Immature natural killer cell (primary cell): ENCODE results near the gene HMG20B. TPM values are rescaled to one million over a fixed set of nuclear protein-coding genes. Genes with fewer than 3 reads are reported as not detected.
"Not testable (repeated sequence)": the region's sequence is repeated elsewhere in the genome, so short reads cannot be mapped to it uniquely, and the experiment has no call there.

ENCODE experiments used
- DNase-seq, 3 donors: peaks; one replicate each; pipeline ENCODE4 v3.0.0; 2022; ENCODE audit warnings: mixed read lengths in 1 of 3
- H3K27ac Mint-ChIP-seq, 6 donors: one replicate each; pipeline ENCODE4 v1.8.0; 2020; ENCODE audit warnings: mixed read lengths in 6 of 6, mild to moderate bottlenecking in 5 of 6, inconsistent platforms in 4 of 6, moderate library complexity in 3 of 6
- H3K27me3 Mint-ChIP-seq, 3 donors: one replicate each; pipeline ENCODE4 v1.8.0; 2020 to 2021; ENCODE audit warnings: low read depth in 3 of 3, mild to moderate bottlenecking in 3 of 3, mixed read lengths in 3 of 3, moderate library complexity in 3 of 3, inconsistent platforms in 1 of 3
- H3K36me3 Mint-ChIP-seq, 3 donors: one replicate each; pipeline ENCODE4 v1.8.0; 2020; ENCODE audit warnings: mixed read lengths in 3 of 3, inconsistent platforms in 2 of 3, mild to moderate bottlenecking in 2 of 3
- H3K4me1 Mint-ChIP-seq, 2 donors: one replicate each; pipeline ENCODE4 v1.8.0; 2020; ENCODE audit warnings: inconsistent platforms in 2 of 2, mild to moderate bottlenecking in 2 of 2, mixed read lengths in 2 of 2, moderate library complexity in 1 of 2
- H3K4me3 Mint-ChIP-seq, 5 donors: one replicate each; pipeline ENCODE4 v1.8.0; 2020; ENCODE audit warnings: mild to moderate bottlenecking in 5 of 5, mixed read lengths in 5 of 5, inconsistent platforms in 3 of 5, moderate library complexity in 3 of 5
- H3K9me3 Mint-ChIP-seq, 6 donors: one replicate each; pipeline ENCODE4 v1.8.0; 2020; ENCODE audit warnings: mild to moderate bottlenecking in 6 of 6, mixed read lengths in 6 of 6, inconsistent platforms in 4 of 6, moderate library complexity in 3 of 6
- polyA plus RNA-seq, 3 donors: library from polyadenylated mRNA; unstranded; fragments of 300-500 nt; fragmentation: Illumina TruSeq; gene quantifications; one replicate each; pipeline ENCODE4 v1.2.3, GENCODE V29; 2021

Gene HMG20B
- 10 to 100 TPM; 42.9 to 74.8 (median 60.1) TPM for polyA plus RNA-seq

- Mint-ChIP-seq H3K27me3 (peaks cover 0 to 8% (median 4%) of the 10 kb centered on the region in 3 donors), H3K9me3 (no peaks in the 10 kb centered on the region), H3K4me3 (peak within 1 kb of the TSS; percentile 76 to 85 (median 81)), H3K27ac (peak within 1 kb of the TSS in 4 of 6 donors; percentile 36 to 84 (median 64)), H3K4me1 (peaks cover 11 to 13% of the 10 kb centered on the region in 2 donors), H3K36me3 (peaks cover 0 to 6% (median 0%) of the 10 kb centered on the region in 3 donors)
- DNase-seq = no peak
These were observed at the start of gene HMG20B for GRCh38 chr19:3572855-3573161. Gene HMG20B, plus strand, starts transcription at chr19:3572944. Its CDS starts 366 bp downstream, at chr19:3573310.

GRCh38 chr19:3523361-3524077 lies 49.2 kb upstream of the HMG20B start:
- Mint-ChIP-seq H3K27me3 (peaks cover 0 to 4% (median 4%) of the 10 kb centered on the region in 3 donors), H3K9me3 (no peaks in the 10 kb centered on the region), H3K4me3 (no peak overlapping the region), H3K36me3 (peaks cover 0 to 13% (median 4%) of the 10 kb centered on the region in 3 donors), H3K4me1 (peaks cover 7 to 9% of the 10 kb centered on the region in 2 donors), H3K27ac (no peak overlapping the region)
- DNase-seq = no peak

- DNase-seq = no peak
- Mint-ChIP-seq H3K4me1 (peaks cover 7 to 9% of the 10 kb centered on the region in 2 donors), H3K27me3 (peaks cover 0 to 4% (median 2%) of the 10 kb centered on the region in 3 donors), H3K27ac (no peak overlapping the region), H3K36me3 (peaks cover 0 to 13% (median 4%) of the 10 kb centered on the region in 3 donors), H3K4me3 (no peak overlapping the region), H3K9me3 (no peaks in the 10 kb centered on the region)
These were observed 48.5 kb upstream of the HMG20B start for GRCh38 chr19:3524078-3524842.

DNA sequence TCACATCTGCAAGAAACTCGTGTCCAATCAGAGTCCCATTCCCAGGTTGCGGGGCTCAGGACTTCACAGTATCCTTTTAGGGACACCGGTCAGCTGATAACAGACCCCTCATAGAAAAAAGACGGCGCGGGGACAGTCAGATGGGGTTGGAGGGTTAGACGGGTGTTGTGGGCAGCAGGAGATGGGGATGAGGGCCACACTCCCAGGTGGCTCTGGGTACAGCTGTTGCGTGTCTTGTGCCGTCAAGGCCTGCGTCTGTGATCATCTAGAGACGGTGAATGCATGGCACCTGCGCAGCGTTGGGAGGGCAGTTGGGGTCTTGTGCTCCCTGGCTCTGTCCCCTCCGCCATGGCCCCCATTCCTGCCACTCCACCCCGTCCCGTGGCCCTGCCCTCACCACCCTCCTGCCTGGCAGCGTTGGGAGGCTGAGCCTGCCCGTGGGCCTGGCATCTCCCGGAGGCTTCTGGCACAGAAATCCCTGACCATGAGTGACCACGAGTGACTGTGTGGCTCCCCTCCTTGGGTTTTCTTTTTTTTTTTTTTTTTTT lies 47.8 kb upstream of the HMG20B start:
- H3K4me3 Mint-ChIP-seq = no peak overlapping the region
- H3K27me3 Mint-ChIP-seq = peaks cover 0 to 4% (median 2%) of the 10 kb centered on the region in 3 donors
- peaks cover 7 to 9% of the 10 kb centered on the region in 2 donors for H3K4me1 Mint-ChIP-seq
- H3K27ac Mint-ChIP-seq = no peak overlapping the region
- no peaks in the 10 kb centered on the region for H3K9me3 Mint-ChIP-seq
- peaks cover 0 to 13% (median 4%) of the 10 kb centered on the region in 3 donors for H3K36me3 Mint-ChIP-seq
- DNase-seq = no peak

DNA sequence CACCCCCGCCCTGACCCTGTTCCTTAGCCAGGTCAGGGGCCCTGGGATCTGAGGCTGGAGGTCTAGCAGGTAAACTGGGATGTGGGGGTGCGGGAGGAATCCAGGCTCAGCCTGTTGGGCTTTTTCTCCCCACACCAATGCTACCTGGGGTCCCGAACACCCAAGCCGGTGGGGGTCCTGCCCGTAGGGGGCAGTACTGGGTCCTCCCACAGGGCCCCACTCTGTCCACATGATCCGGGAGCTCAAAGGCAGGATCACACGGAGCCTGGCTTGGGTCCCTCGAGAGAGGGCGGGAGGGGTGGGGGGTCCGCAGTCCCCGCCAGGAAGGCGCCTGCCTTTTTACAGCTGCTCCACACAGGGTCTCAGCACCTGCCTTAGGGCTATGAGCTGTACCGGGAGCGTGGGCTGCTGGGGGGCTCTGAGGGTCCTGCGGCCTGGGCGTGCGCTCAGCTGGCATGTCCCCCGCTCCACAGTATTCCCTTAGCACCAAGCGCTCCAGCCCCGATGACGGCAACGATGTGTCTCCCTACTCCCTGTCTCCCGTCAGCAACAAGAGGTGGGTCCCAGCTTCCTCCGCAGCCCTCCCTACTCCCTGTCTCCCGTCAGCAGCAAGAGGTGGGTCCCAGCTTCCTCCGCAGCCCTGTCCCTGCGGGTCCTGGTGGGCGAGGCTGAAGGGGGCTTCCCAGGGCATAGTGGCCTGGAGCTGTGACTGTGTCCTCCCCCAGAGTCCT lies 46.1 kb upstream of the HMG20B start:
- peaks cover 0 to 4% of the 10 kb centered on the region in 2 donors for H3K4me1 Mint-ChIP-seq
- peaks cover 0 to 4% (median 3%) of the 10 kb centered on the region in 3 donors for H3K27me3 Mint-ChIP-seq
- H3K9me3 Mint-ChIP-seq = no peaks in the 10 kb centered on the region
- H3K27ac Mint-ChIP-seq = no peak overlapping the region
- no peak for DNase-seq
- H3K36me3 Mint-ChIP-seq = peaks cover 4 to 14% (median 4%) of the 10 kb centered on the region in 3 donors
- H3K4me3 Mint-ChIP-seq = no peak overlapping the region

DNA sequence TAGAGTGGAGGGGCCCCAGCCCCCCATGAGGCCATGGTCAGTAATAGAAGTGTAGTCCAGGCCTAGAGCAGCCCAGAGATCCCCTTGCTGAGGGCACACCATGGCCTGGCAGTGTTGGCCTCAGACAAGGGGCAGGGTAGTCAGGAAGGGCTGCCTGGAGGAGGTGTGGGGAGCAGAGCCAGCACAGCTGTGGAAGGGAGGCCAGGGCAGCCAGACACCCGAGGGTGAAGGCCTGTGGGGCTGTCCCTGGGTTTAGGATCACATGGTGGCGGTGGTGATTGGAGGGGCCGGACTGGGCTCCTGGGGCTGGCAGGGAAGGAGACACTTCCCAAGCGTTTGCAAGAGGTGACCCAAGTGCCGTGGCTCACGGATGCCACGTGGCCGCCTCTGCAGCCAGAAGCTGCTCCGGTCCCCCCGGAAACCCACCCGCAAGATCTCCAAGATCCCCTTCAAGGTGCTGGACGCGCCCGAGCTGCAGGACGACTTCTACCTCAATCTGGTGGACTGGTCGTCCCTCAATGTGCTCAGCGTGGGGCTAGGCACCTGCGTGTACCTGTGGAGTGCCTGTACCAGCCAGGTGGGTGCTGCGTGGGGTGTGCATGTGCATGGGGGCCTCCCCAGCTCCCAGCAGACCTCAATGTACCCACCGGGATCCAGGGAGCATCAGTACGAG lies 45.4 kb upstream of the HMG20B start:
- H3K27me3 Mint-ChIP-seq = peaks cover 0 to 4% (median 3%) of the 10 kb centered on the region in 3 donors
- H3K27ac Mint-ChIP-seq = no peak overlapping the region
- H3K9me3 Mint-ChIP-seq = no peaks in the 10 kb centered on the region

DNA sequence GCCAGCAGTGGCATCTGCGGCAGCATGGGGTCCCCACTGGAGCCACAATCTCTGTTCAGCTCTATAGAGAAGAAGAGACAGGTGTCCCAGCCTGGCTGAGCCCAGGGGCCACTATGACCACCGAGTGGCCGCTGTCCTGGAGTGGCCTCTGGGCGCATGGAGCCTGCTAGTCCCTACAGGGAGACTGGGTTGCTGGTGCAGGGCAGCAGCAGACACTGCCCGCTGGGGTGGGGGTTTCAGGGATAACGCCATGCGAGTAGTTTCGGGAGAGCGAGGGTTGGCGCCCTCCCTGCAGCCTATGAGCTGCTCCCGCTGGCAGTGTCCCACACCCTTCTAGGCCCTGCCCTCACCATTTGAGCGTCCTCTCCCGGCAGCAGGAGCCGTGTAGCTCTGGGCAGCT lies 44.7 kb upstream of the HMG20B start:
- H3K27me3 Mint-ChIP-seq = peaks cover 0 to 4% (median 3%) of the 10 kb centered on the region in 3 donors
- no peaks in the 10 kb centered on the region for H3K9me3 Mint-ChIP-seq
- no peaks in the 10 kb centered on the region for H3K4me1 Mint-ChIP-seq
- H3K4me3 Mint-ChIP-seq = no peak overlapping the region
- peaks cover 4 to 14% (median 4%) of the 10 kb centered on the region in 3 donors for H3K36me3 Mint-ChIP-seq
- DNase-seq = no peak
- H3K27ac Mint-ChIP-seq = no peak overlapping the region

More for the DNA sequence above, 45.4 kb upstream of the HMG20B start:
- DNase-seq = no peak
- peaks cover 4 to 14% (median 4%) of the 10 kb centered on the region in 3 donors for H3K36me3 Mint-ChIP-seq
- H3K4me3 Mint-ChIP-seq = no peak overlapping the region
- no peaks in the 10 kb centered on the region for H3K4me1 Mint-ChIP-seq

- Mint-ChIP-seq H3K27me3 (peaks cover 0 to 4% (median 3%) of the 10 kb centered on the region in 3 donors), H3K36me3 (peaks cover 4 to 14% (median 4%) of the 10 kb centered on the region in 3 donors), H3K4me3 (no peak overlapping the region), H3K4me1 (no peaks in the 10 kb centered on the region), H3K9me3 (no peaks in the 10 kb centered on the region), H3K27ac (no peak overlapping the region)
- DNase-seq = no peak
These were observed 44.1 kb upstream of the HMG20B start for GRCh38 chr19:3528539-3529211.

GRCh38 chr19:3529299-3529698 lies 43.4 kb upstream of the HMG20B start:
- H3K36me3 Mint-ChIP-seq = peaks cover 4 to 12% (median 4%) of the 10 kb centered on the region in 3 donors
- H3K27ac Mint-ChIP-seq, H3K4me3 Mint-ChIP-seq, H3K4me1 Mint-ChIP-seq, H3K27me3 Mint-ChIP-seq, H3K9me3 Mint-ChIP-seq, DNase-seq: not testable (repeated sequence)

DNA sequence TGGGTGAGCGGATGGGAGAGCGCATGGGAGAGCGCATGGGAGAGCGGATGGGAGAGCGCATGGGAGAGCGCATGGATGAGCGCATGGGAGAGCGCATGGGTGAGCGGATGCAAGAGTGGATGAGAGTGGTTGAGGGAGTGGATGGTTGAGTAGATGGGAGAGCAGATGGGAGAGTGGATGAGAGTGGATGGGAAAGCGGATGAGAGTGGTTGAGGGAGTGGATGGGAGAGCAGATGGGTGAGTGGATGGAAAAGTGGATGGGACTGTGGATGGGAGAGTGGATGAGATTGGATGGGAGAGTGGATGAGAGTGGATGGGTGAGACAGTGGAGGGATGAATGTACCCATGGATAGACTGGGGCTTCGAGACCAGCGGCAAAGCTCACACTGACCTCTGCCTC lies 42.4 kb upstream of the HMG20B start:
- H3K27ac Mint-ChIP-seq = no peak overlapping the region
- peaks cover 0 to 8% (median 4%) of the 10 kb centered on the region in 3 donors for H3K36me3 Mint-ChIP-seq
- H3K27me3 Mint-ChIP-seq = peaks cover 0 to 2% (median 1%) of the 10 kb centered on the region in 3 donors
- no peaks in the 10 kb centered on the region for H3K4me1 Mint-ChIP-seq
- H3K4me3 Mint-ChIP-seq = no peak overlapping the region
- no peak for DNase-seq
- no peaks in the 10 kb centered on the region for H3K9me3 Mint-ChIP-seq

DNA sequence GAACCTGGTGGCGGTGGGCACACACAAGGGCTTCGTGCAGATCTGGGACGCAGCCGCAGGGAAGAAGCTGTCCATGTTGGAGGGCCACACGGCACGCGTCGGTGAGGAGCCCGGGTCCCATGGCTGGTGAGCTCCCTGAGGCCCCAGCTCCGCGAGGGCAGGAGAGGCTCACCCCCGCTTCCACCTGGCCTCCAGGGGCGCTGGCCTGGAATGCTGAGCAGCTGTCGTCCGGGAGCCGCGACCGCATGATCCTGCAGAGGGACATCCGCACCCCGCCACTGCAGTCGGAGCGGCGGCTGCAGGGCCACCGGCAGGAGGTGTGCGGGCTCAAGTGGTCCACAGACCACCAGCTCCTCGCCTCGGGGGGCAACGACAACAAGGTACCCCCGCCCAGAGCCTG lies 41.0 kb upstream of the HMG20B start:
- Mint-ChIP-seq H3K27me3 (peaks cover 0 to 2% (median 1%) of the 10 kb centered on the region in 3 donors), H3K4me3 (no peak overlapping the region), H3K4me1 (no peaks in the 10 kb centered on the region), H3K36me3 (peaks cover 0 to 8% (median 4%) of the 10 kb centered on the region in 3 donors), H3K9me3 (no peaks in the 10 kb centered on the region), H3K27ac (no peak overlapping the region)
- no peak for DNase-seq

- no peaks in the 10 kb centered on the region for H3K9me3 Mint-ChIP-seq
- DNase-seq = no peak
- peaks cover 0 to 5% (median 4%) of the 10 kb centered on the region in 3 donors for H3K36me3 Mint-ChIP-seq
- peaks cover 0 to 2% (median 1%) of the 10 kb centered on the region in 3 donors for H3K27me3 Mint-ChIP-seq
- H3K27ac Mint-ChIP-seq = no peak overlapping the region
- H3K4me1 Mint-ChIP-seq = no peaks in the 10 kb centered on the region
- H3K4me3 Mint-ChIP-seq = no peak overlapping the region
These were observed 40.5 kb upstream of the HMG20B start for GRCh38 chr19:3532154-3532786.
